Muscle layer of duodenum (tissue), 2 donors: ENCODE results near the gene TBX4.
"Not testable (repeated sequence)": the region's sequence is repeated elsewhere in the genome, so short reads cannot be mapped to it uniquely, and the experiment has no call there.

Experiments used
- H3K27ac ChIP-seq: one replicate; pipeline ENCODE4 v1.7.0; 2013; ENCODE audit warnings: mild to moderate bottlenecking, low read length
- H3K27me3 ChIP-seq: one replicate; pipeline ENCODE4 v1.7.0; 2013; ENCODE audit warnings: low read depth, mild to moderate bottlenecking, control low read depth, low read length
- H3K36me3 ChIP-seq, 2 donors: one replicate each; pipeline ENCODE4 v1.7.0; 2013; ENCODE audit warnings: low read length in 2 of 2, control low read depth in 1 of 2, mild to moderate bottlenecking in 1 of 2; ENCODE audit not compliant: insufficient read depth in 2 of 2, control insufficient read depth in 1 of 2
- H3K4me1 ChIP-seq, 2 donors: one replicate each; pipeline ENCODE4 v1.7.0; 2013; ENCODE audit warnings: low read length in 2 of 2, mild to moderate bottlenecking in 2 of 2, control low read depth in 1 of 2, moderate library complexity in 1 of 2; ENCODE audit not compliant: insufficient read depth in 2 of 2, control insufficient read depth in 1 of 2
- H3K4me3 ChIP-seq, 2 donors: one replicate each; pipeline ENCODE4 v1.7.0; 2013; ENCODE audit warnings: low read length in 2 of 2, low read depth in 1 of 2, mild to moderate bottlenecking in 1 of 2
- H3K9me3 ChIP-seq, 2 donors: one replicate each; pipeline ENCODE4 v1.7.0; 2013; ENCODE audit warnings: low read length in 2 of 2, control low read depth in 1 of 2, mild to moderate bottlenecking in 1 of 2; ENCODE audit not compliant: control insufficient read depth in 1 of 2
- donor health status: healthy.

The TBX4 gene

DNA sequence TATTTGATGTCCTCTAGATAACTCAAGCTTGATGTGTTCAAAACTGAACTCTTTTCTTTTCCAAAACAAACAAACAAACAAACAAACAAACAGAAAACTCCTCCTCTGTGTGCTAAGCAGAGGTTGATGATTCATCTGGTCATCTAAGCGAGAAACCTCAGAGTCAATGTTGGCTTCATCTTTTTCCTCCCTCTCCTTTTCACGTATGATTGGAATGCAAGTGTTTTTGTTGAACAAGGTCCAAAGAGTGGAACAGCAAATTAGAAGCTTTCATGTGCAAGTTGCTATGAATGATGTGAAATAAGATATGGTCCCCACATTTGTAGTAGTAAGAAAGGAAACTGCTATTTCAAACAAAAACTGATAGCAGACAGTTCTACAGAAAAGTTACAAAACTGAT, 52.5 kb downstream of the TBX4 start:
- H3K4me3 ChIP-seq, result no peak overlapping the region
- no peak overlapping the region for H3K27ac ChIP-seq
- H3K36me3 ChIP-seq, result no peaks in the 10 kb centered on the region
- peaks cover 0 to 4% of the 10 kb centered on the region in 2 donors for H3K9me3 ChIP-seq
- H3K27me3 ChIP-seq, result no peaks in the 10 kb centered on the region
- H3K4me1 ChIP-seq, result no peaks in the 10 kb centered on the region

- Histone ChIP-seq H3K4me1 (no peaks in the 10 kb centered on the region), H3K36me3 (no peaks in the 10 kb centered on the region), H3K9me3 (no peaks in the 10 kb centered on the region), H3K4me3 (no peak overlapping the region), H3K27me3 (no peaks in the 10 kb centered on the region), H3K27ac (no peak overlapping the region)
These were observed 53.8 kb downstream of the TBX4 start for GRCh38 chr17:61505846-61506627.

DNA sequence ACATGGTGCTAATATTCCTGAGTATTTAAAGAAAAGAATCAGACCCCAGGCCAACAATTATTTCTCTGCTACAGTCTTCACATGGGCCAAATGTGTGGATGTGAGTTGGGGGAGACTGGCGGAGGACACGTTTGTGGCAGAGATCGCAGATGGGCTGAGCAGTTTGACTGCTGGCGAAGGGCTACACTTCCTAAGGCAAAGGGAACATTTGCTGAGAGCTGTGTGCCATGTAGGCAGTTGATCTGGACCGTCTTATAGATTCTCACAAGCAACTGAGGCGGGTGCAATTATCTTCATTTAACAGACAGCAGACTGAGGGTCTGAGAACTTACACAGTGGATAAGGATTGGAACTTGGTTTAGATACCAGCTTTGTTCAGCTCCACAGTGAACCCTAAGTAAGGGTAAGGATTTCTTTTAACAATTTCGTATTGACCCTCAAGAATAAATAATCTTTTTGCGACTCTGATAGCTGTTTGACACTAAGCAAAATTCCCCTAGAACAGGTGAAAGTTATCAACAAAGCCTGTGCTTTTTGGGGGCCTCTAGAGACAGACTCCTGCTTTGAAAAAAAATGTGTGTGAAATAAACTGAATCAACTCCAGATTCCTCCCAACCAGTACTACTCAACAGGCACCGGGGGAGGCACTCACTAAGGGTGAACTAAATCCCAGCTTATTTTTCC, 55.3 kb downstream of the TBX4 start:
- Histone ChIP-seq H3K27me3 (no peaks in the 10 kb centered on the region), H3K9me3 (no peaks in the 10 kb centered on the region), H3K27ac (no peak overlapping the region), H3K36me3 (no peaks in the 10 kb centered on the region), H3K4me3 (no peak overlapping the region), H3K4me1 (no peaks in the 10 kb centered on the region)

GRCh38 chr17:61508912-61509311, 56.7 kb downstream of the TBX4 start:
- H3K4me3 ChIP-seq, result no peak overlapping the region
- no peaks in the 10 kb centered on the region for H3K4me1 ChIP-seq
- H3K27ac ChIP-seq, result no peak overlapping the region
- H3K27me3 ChIP-seq, result no peaks in the 10 kb centered on the region
- no peaks in the 10 kb centered on the region for H3K36me3 ChIP-seq
- H3K9me3 ChIP-seq, result no peaks in the 10 kb centered on the region

GRCh38 chr17:61509454-61509853, 57.2 kb downstream of the TBX4 start:
- not testable (repeated sequence) for H3K27me3 ChIP-seq, H3K36me3 ChIP-seq, H3K4me1 ChIP-seq, H3K4me3 ChIP-seq, H3K27ac ChIP-seq, H3K9me3 ChIP-seq

DNA sequence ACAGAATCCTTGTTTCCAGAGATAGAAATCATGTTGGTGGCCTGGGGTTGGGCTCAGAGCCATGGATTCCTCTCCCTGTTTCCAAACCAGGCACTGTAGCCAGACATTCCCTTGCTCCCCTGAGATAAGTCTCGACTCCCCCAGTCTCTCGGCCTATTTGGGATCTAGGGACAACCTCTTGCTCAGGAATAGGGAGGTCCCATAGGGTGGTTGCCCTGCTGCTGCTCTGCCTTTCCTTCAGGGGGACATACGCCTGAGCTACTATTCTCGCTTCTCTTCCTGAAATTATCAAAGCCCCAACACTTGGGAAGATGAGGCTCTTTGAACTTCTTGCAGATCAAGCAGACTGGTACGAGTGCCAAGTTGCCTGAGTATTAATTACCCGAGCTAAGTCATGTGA, 58.0 kb downstream of the TBX4 start:
- Histone ChIP-seq H3K27me3 (no peaks in the 10 kb centered on the region), H3K36me3 (no peaks in the 10 kb centered on the region), H3K27ac (no peak overlapping the region), H3K9me3 (no peaks in the 10 kb centered on the region), H3K4me3 (no peak overlapping the region), H3K4me1 (no peaks in the 10 kb centered on the region)

DNA sequence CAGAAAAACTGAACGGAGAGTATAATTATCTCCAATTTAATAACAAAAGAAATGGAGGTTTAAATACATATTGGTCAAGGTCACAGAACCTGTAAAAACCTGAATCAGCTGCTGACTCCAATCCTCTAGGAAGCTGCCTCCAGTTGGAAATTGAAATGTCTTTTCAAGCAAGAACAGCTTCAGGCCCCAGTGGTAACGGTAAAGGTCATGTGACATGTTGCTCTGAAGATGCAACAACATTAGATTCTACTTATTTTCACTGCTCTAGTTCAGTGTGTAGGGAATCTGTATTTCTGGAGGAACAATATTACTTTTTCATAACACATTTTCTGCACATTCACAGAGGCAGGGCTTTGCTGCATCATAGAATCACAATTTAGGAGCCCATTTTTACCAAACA, 58.8 kb downstream of the TBX4 start:
- H3K4me3 ChIP-seq, result no peak overlapping the region
- no peaks in the 10 kb centered on the region for H3K9me3 ChIP-seq
- H3K27me3 ChIP-seq, result no peaks in the 10 kb centered on the region
- no peaks in the 10 kb centered on the region for H3K4me1 ChIP-seq
- no peaks in the 10 kb centered on the region for H3K36me3 ChIP-seq
- H3K27ac ChIP-seq, result no peak overlapping the region

DNA sequence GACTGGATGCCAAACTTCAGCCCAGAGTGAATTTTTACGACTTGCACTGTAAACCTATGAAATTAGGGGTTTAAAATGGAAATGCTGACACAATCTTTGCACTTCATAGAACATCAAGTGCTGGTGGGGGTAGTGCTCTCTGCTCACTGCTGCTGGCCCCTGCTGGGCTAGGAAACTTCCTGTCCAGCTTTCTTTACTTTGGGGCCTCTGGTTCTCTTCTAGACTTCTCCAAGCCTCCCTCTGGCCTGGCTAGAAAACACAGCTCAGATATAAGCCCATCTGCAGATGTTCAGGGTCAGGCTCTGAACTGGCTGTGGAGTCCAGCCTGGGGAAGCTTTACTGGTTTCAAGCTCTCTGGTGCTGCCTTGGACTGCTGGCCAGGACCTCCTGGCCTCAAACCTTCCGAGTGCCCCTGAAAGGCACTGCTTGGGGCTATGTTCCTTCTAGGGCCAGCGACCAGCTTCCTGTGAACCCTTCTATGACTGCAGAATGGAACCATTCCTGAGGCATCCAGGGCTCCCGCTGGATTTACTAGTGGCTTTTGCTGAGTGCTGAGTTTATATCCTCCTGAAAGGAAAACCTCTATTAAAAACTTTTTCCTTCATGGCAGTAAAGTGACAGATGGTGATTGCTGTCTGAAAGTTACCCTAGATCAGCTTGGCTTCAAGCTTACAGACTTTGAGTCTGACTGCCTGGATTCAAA, 59.4 kb downstream of the TBX4 start:
- H3K36me3 ChIP-seq, result no peaks in the 10 kb centered on the region
- H3K9me3 ChIP-seq, result no peaks in the 10 kb centered on the region
- H3K4me1 ChIP-seq, result no peaks in the 10 kb centered on the region
- no peaks in the 10 kb centered on the region for H3K27me3 ChIP-seq
- no peak overlapping the region for H3K4me3 ChIP-seq
- no peak overlapping the region for H3K27ac ChIP-seq

DNA sequence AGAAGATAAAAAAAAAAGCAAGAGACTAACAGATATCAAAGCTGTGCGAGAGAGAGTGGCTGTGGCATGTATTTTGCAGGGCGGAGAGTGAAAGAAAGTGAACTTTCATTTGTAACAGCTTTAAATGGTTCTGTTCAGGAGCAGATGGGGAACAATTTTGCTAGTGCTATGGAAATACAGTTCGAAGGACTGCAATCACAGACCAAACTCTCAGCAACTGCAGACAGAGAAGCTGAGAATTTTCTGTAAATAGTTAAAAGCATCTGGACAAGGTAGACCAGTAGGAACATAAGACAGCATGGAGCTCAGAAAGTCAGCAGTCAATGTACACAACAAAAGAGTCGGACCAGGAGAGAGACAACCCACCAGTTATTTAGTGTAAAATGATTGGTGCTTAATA, 62.3 kb downstream of the TBX4 start:
- Histone ChIP-seq H3K4me3 (no peak overlapping the region), H3K27me3 (no peaks in the 10 kb centered on the region), H3K27ac (no peak overlapping the region), H3K9me3 (no peaks in the 10 kb centered on the region), H3K36me3 (no peaks in the 10 kb centered on the region), H3K4me1 (no peaks in the 10 kb centered on the region)

GRCh38 chr17:61517265-61517664, 65.0 kb downstream of the TBX4 start:
- Histone ChIP-seq H3K27ac (no peak overlapping the region), H3K27me3 (no peaks in the 10 kb centered on the region), H3K4me1 (no peaks in the 10 kb centered on the region), H3K9me3 (no peaks in the 10 kb centered on the region), H3K4me3 (no peak overlapping the region), H3K36me3 (no peaks in the 10 kb centered on the region)

- H3K4me1 ChIP-seq, result no peaks in the 10 kb centered on the region
- no peaks in the 10 kb centered on the region for H3K36me3 ChIP-seq
- H3K4me3 ChIP-seq, result no peak overlapping the region
- H3K27me3 ChIP-seq, result no peaks in the 10 kb centered on the region
- H3K27ac ChIP-seq, result no peak overlapping the region
- no peaks in the 10 kb centered on the region for H3K9me3 ChIP-seq
These were observed 65.8 kb downstream of the TBX4 start for GRCh38 chr17:61517843-61518606.
